Astrocyte (in vitro differentiated cells and primary cell): ENCODE measurements around the gene PCDHGC4. TPM values are rescaled to one million over a fixed set of nuclear protein-coding genes. Genes with fewer than 3 reads are reported as not detected.

Source experiments
- DNase-seq: peaks from one replicate; pipeline ENCODE4 v3.0.0-alpha.2; 2010; ENCODE audit warnings: low read depth
- FAIRE-seq: peaks from 2 replicates; lab custom pipeline; 2011; peaks lifted over from hg19 to GRCh38; lab: Jason Lieb, UNC
- H2AFZ ChIP-seq: 2 replicates; pipeline ENCODE4 v1.6.0; 2012; ENCODE audit warnings: low read depth, low read length, inconsistent platforms
- H3K27ac ChIP-seq: 2 replicates; pipeline ENCODE4 v1.5.1; 2011; ENCODE audit warnings: low read depth, low read length, inconsistent platforms
- H3K27me3 ChIP-seq: 2 replicates; pipeline ENCODE4 v1.6.0; 2011; ENCODE audit warnings: low read length, inconsistent platforms; ENCODE audit not compliant: insufficient read depth
- H3K36me3 ChIP-seq: 2 replicates; pipeline ENCODE4 v1.5.1; 2011; ENCODE audit warnings: low read length, inconsistent platforms; ENCODE audit not compliant: insufficient read depth
- H3K4me1 ChIP-seq: 2 replicates; pipeline ENCODE4 v1.5.1; 2011; ENCODE audit warnings: low read length, inconsistent platforms; ENCODE audit not compliant: insufficient read depth
- H3K4me2 ChIP-seq: 2 replicates; pipeline ENCODE4 v1.6.0; 2012; ENCODE audit warnings: low read length, inconsistent platforms
- H3K4me3 ChIP-seq: 2 replicates; pipeline ENCODE4 v1.5.1; 2011; ENCODE audit warnings: low read depth, mild to moderate bottlenecking, low read length, inconsistent platforms; ENCODE audit not compliant: insufficient read depth
- H3K79me2 ChIP-seq: 2 replicates; pipeline ENCODE4 v1.6.0; 2012; ENCODE audit warnings: mild to moderate bottlenecking, low read length, inconsistent platforms; ENCODE audit not compliant: insufficient read depth
- H3K9ac ChIP-seq: 2 replicates; pipeline ENCODE4 v1.6.0; 2012; ENCODE audit warnings: mild to moderate bottlenecking, low read length, inconsistent platforms
- H3K9me3 ChIP-seq: 2 replicates; pipeline ENCODE4 v1.5.1; 2012; ENCODE audit warnings: low read depth, mild to moderate bottlenecking, low read length, inconsistent platforms; ENCODE audit not compliant: insufficient read depth
- H4K20me1 ChIP-seq: 2 replicates; pipeline ENCODE4 v1.6.0; 2012; ENCODE audit warnings: low read length, inconsistent platforms; ENCODE audit not compliant: insufficient read depth
- H3K27ac Mint-ChIP-seq: one replicate; pipeline ENCODE4 v1.8.0; 2021; ENCODE audit warnings: mild to moderate bottlenecking, mixed read lengths; ENCODE audit not compliant: unreplicated experiment
- H3K27me3 Mint-ChIP-seq: one replicate; pipeline ENCODE4 v1.8.0; 2021; ENCODE audit warnings: low read depth, mixed read lengths; ENCODE audit not compliant: unreplicated experiment
- H3K36me3 Mint-ChIP-seq: one replicate; pipeline ENCODE4 v1.8.0; 2021; ENCODE audit warnings: low read depth, mixed read lengths; ENCODE audit not compliant: unreplicated experiment
- H3K4me1 Mint-ChIP-seq: one replicate; pipeline ENCODE4 v1.8.0; 2021; ENCODE audit warnings: low read depth, mixed read lengths; ENCODE audit not compliant: unreplicated experiment
- H3K4me3 Mint-ChIP-seq: one replicate; pipeline ENCODE4 v1.8.0; 2021; ENCODE audit warnings: mild to moderate bottlenecking, moderate library complexity, mixed read lengths; ENCODE audit not compliant: unreplicated experiment
- H3K9me3 Mint-ChIP-seq: one replicate; pipeline ENCODE4 v1.8.0; 2021; ENCODE audit warnings: mild to moderate bottlenecking, mixed read lengths; ENCODE audit not compliant: unreplicated experiment
- EZH2 ChIP-seq: IDR thresholded peaks from 2 replicates; pipeline ENCODE4 v1.6.1; 2012; ENCODE audit warnings: mild to moderate bottlenecking, low read length, inconsistent platforms; ENCODE audit not compliant: insufficient read depth
- total RNA-seq: library from RNA; stranded (reverse); gene quantifications from 2 replicates; pipeline ENCODE4 v1.2.1, GENCODE V29; 2021
- TF ChIP-seq, protein P1 (sequence below): IDR thresholded peaks from 2 replicates; pipeline ENCODE4 v1.5.1; 2011; ENCODE audit warnings: low read depth, mild to moderate bottlenecking, inconsistent platforms, low read length, moderate library complexity; ENCODE audit not compliant: insufficient read depth

The PCDHGC4 gene
- total RNA-seq, 1 donor from 2014 or later: 7.4 TPM

DNA sequence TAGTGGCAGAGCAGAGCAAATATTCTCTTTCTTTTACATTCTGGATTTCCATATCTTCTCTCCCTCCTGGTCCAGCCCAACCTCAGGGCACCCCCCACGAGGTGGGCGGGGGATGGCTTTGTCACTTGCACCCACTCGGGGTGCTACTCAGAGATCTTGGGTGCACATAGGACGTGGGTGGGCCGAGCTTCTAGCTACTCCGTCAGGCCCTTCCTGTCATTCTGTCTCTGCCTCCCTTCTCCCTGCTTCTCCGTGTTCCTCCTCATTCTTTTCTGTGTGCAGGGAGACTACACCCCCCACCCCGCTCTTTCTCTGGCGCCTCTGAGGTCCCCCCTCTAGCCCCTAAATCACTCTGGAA lies 23.6 kb downstream of the PCDHGC4 start:
- no peak overlapping the region for H2AFZ ChIP-seq
- DNase-seq: no peak
- H3K36me3 Mint-ChIP-seq: peaks cover 6% of the 10 kb centered on the region
- H3K4me1 ChIP-seq: peaks cover 46% of the 10 kb centered on the region
- TF ChIP-seq, protein P1, sequence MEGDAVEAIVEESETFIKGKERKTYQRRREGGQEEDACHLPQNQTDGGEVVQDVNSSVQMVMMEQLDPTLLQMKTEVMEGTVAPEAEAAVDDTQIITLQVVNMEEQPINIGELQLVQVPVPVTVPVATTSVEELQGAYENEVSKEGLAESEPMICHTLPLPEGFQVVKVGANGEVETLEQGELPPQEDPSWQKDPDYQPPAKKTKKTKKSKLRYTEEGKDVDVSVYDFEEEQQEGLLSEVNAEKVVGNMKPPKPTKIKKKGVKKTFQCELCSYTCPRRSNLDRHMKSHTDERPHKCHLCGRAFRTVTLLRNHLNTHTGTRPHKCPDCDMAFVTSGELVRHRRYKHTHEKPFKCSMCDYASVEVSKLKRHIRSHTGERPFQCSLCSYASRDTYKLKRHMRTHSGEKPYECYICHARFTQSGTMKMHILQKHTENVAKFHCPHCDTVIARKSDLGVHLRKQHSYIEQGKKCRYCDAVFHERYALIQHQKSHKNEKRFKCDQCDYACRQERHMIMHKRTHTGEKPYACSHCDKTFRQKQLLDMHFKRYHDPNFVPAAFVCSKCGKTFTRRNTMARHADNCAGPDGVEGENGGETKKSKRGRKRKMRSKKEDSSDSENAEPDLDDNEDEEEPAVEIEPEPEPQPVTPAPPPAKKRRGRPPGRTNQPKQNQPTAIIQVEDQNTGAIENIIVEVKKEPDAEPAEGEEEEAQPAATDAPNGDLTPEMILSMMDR: no peak
- no peak for TF ChIP-seq EZH2
- H3K4me1 Mint-ChIP-seq: peaks cover 39% of the 10 kb centered on the region
- H3K9ac ChIP-seq: peak overlapping the region; percentile 82
- FAIRE-seq: no peak
- H3K27ac ChIP-seq: peak overlapping the region; percentile 80
- peaks cover 1% of the 10 kb centered on the region for H3K9me3 Mint-ChIP-seq
- H3K27ac Mint-ChIP-seq: peak overlapping the region; percentile 98
- H3K79me2 ChIP-seq: no peaks in the 10 kb centered on the region
- H3K4me2 ChIP-seq: peak overlapping the region; percentile 86
- peaks cover 20% of the 10 kb centered on the region for H3K36me3 ChIP-seq
- H3K4me3 Mint-ChIP-seq: peak overlapping the region; percentile 73
- no peaks in the 10 kb centered on the region for H4K20me1 ChIP-seq
- peak overlapping the region; percentile 24 for H3K4me3 ChIP-seq
- no peaks in the 10 kb centered on the region for H3K9me3 ChIP-seq
- H3K27me3 ChIP-seq: no peaks in the 10 kb centered on the region
- no peaks in the 10 kb centered on the region for H3K27me3 Mint-ChIP-seq

DNA sequence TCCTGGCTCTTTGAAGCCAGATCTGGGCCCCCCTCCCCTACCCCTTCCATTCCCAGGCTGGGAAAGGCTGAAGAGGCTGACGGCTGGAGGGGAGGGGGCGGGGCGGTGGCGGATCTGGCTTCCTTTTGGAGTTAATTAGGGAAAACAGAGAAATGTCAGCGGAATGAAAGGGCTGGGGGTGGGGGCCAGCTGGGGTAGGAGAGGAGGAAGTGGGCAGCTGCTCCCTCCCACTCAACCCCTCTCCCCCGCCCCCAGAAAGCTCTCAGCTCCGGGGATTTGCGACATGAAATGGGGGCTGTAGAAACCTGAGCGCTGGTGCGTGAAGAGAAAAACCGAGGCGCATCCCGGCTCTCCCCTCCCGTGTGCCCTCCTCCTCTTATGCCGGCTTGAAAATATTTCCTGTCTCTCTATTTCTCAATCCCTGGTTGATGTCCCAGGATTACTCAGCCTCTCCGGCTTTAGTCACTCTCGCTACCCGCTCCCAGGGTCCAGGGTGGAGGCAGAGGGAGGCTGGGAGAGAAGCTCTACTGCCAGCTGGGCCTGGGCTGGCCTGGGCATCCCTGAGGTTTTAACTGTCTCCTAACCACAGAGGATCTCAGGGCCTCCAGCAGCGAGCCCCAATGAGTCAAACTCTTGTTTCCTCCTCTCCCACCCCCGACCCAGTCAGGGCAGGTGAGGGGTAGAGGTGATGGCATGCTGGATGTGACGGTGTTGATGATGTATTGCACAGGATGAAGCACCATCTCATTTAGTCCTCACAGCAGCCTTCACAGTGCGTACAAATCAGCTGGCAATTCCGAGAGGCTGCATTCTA lies 24.2 kb downstream of the PCDHGC4 start:
- DNase-seq: peak; percentile 91
- H3K4me3 Mint-ChIP-seq: peak overlapping the region; percentile 73
- Histone ChIP-seq H3K27ac (peak overlapping the region; percentile 80), H4K20me1 (no peaks in the 10 kb centered on the region), H3K9ac (peak overlapping the region; percentile 82), H3K4me2 (peak overlapping the region; percentile 86), H3K79me2 (no peaks in the 10 kb centered on the region), H3K27me3 (no peaks in the 10 kb centered on the region), H3K4me3 (peak overlapping the region; percentile 24), H3K36me3 (peaks cover 20% of the 10 kb centered on the region), H2AFZ (no peak overlapping the region), H3K4me1 (peaks cover 52% of the 10 kb centered on the region), H3K9me3 (no peaks in the 10 kb centered on the region)
- H3K36me3 Mint-ChIP-seq: peaks cover 5% of the 10 kb centered on the region
- TF ChIP-seq, protein P1: no peak
- no peak for TF ChIP-seq EZH2
- H3K27ac Mint-ChIP-seq: peak overlapping the region; percentile 98
- peaks cover 43% of the 10 kb centered on the region for H3K4me1 Mint-ChIP-seq
- H3K27me3 Mint-ChIP-seq: no peaks in the 10 kb centered on the region
- peaks cover 1% of the 10 kb centered on the region for H3K9me3 Mint-ChIP-seq
- peak; percentile 78 for FAIRE-seq

DNA sequence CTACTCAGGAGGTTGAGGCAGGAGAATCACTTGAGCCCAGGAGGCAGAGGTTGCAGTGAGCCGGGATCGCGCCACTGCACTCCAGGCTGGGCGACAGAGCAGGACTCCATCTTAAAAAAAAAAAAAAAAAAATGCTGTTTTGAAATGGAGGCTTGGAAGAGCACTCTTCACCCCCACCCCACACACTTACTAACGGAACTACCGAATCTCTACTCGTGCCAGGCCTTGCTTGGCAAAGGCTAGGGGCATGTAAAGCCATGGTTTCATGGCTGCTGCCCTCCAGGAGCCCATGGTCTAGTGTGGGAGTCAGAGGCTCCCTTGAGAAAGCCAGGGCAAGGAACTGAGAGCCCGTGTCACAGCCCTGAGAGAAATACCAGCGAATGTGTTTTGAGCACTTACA lies 25.3 kb downstream of the PCDHGC4 start:
- Mint-ChIP-seq H3K27me3 (no peaks in the 10 kb centered on the region), H3K36me3 (peaks cover 3% of the 10 kb centered on the region), H3K27ac (peak overlapping the region; percentile 21), H3K9me3 (peaks cover 1% of the 10 kb centered on the region), H3K4me3 (no peak overlapping the region), H3K4me1 (peaks cover 53% of the 10 kb centered on the region)
- peaks cover 20% of the 10 kb centered on the region for H3K36me3 ChIP-seq
- H3K9ac ChIP-seq: no peak overlapping the region
- no peak overlapping the region for H3K4me3 ChIP-seq
- no peak for FAIRE-seq
- no peak overlapping the region for H2AFZ ChIP-seq
- peak overlapping the region; percentile 80 for H3K27ac ChIP-seq
- H3K79me2 ChIP-seq: no peaks in the 10 kb centered on the region
- no peak overlapping the region for H3K4me2 ChIP-seq
- peaks cover 64% of the 10 kb centered on the region for H3K4me1 ChIP-seq
- DNase-seq: no peak
- no peak for TF ChIP-seq EZH2
- TF ChIP-seq, protein P1: no peak
- no peaks in the 10 kb centered on the region for H4K20me1 ChIP-seq
- H3K9me3 ChIP-seq: no peaks in the 10 kb centered on the region
- no peaks in the 10 kb centered on the region for H3K27me3 ChIP-seq
